ENCODE results near the gene PTPN2. TPM values are rescaled to one million over a fixed set of nuclear protein-coding genes. Genes with fewer than 3 reads are reported as not detected.

Gene PTPN2
- total and polyA plus RNA-seq, 2 of the 4 experiments (the other 2 are of a cell fraction), result 13.2 to 30.6 TPM

DNA sequence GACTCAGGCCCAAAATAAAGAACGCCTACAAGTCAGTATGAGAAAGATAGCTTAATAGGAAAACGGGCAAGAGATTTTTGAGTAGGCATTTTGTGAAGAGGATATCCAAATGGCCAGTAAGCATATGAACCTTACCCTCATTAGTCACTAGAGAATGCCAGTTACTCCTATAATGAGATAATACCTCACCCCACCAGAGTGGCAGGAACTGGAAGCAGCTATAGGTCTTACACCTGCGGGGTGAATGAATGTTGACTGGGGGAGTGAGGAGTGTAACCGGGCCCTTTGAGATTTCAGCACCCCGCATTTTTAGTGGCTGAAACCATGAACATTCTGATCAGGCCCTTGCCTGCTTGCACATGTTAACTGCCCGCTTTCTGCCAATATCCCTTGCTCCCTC lies 7.5 kb upstream of the PTPN2 start:
- peaks cover 5% of the 10 kb centered on the region; the same call in 1 of the 2 replicates for H3K27me3 ChIP-seq (ENCODE audit: control insufficient read depth, insufficient read depth, low read length)
- no peak overlapping the region for H3K4me2 ChIP-seq (ENCODE audit: low read depth, low read length)
- H4K91ac ChIP-seq (ENCODE audit: insufficient read depth, low read depth, low read length), result no peak overlapping the region
- no peak overlapping the region for H3K23ac ChIP-seq (ENCODE audit: low read depth, low read length)
- no peaks in the 10 kb centered on the region for H3K36me3 ChIP-seq (ENCODE audit: control insufficient read depth, insufficient read depth, low read length)
- no peak overlapping the region for H4K8ac ChIP-seq (ENCODE audit: low read depth in 2 of 2, low read length in 2 of 2)
- H4K20me1 ChIP-seq (ENCODE audit: insufficient read depth, low read length), result no peaks in the 10 kb centered on the region
- no peak overlapping the region for H2AK9ac ChIP-seq (replicated peaks; ENCODE audit: low read depth, low read length, poor library complexity)
- no peak overlapping the region for H3K4me3 ChIP-seq (ENCODE audit: insufficient read depth, low read depth, low read length)
- H4K5ac ChIP-seq (ENCODE audit: low read depth, low read length), result no peak overlapping the region
- H3K4me1 ChIP-seq (ENCODE audit: control insufficient read depth, insufficient read depth, low read length), result no peaks in the 10 kb centered on the region
- no peak overlapping the region for H3K27ac ChIP-seq (ENCODE audit: insufficient read depth, low read length)
- no peak overlapping the region for H2AFZ ChIP-seq (replicated peaks; ENCODE audit: low read length, poor library complexity)
- H3K14ac ChIP-seq (replicated peaks; ENCODE audit: low read depth, low read length), result no peak overlapping the region
- ATAC-seq (ENCODE audit: low read depth) (no peak), DNase-seq (no peak)
- no peak overlapping the region for H2AK5ac ChIP-seq (ENCODE audit: low read depth, low read length)
- no peak overlapping the region for H3K4ac ChIP-seq (ENCODE audit: low read depth, low read length)
- ChIA-PET CTCF (interaction anchor here (1.0 to 1.1 kb wide), 3 partner anchors 117 to 165 kb away, joined by 3 to 4 read pairs (median 3); no protein-coding TSS in a partner anchor), POLR2A (ENCODE audit: unreplicated experiment) (no interaction called here)
- H2BK5ac ChIP-seq (ENCODE audit: low read depth, low read length, poor library complexity, severe bottlenecking), result no peak overlapping the region
- H2BK20ac ChIP-seq (ENCODE audit: low read depth, low read length), result no peak overlapping the region
- H3K79me1 ChIP-seq (ENCODE audit: low read depth in 1 of 2, low read length in 2 of 2), result no peaks in the 10 kb centered on the region; a peak in 1 of 4 replicates
- no peak overlapping the region for H2BK15ac ChIP-seq (ENCODE audit: low read depth, low read length)
- H2BK120ac ChIP-seq (ENCODE audit: low read depth, low read length), result no peak overlapping the region
- no CpG with 5 or more reads among the region's 6 CpGs for WGBS, 2 experiments (ENCODE audit: extremely low coverage in 2 of 2, insufficient read length in 1 of 2)
- BruUV-seq (replicated peaks), result no TSS peak
- no peaks in the 10 kb centered on the region for H3K9me1 ChIP-seq (ENCODE audit: insufficient read depth, low read length)
- H3K56ac ChIP-seq (ENCODE audit: extremely low read depth, insufficient read depth, low read length), result no peak overlapping the region
- peaks cover 7% of the 10 kb centered on the region for H3K9me3 ChIP-seq (ENCODE audit: control insufficient read depth, insufficient read depth, low read length)
- no peak overlapping the region for H3K9ac ChIP-seq (ENCODE audit: low read depth, low read length)
- in situ Hi-C loops (cut with MboI; ENCODE audit: low sequenced_read_pairs), result loop anchor here (10.0 kb wide), 1 partner anchor 147 kb away; no protein-coding TSS in a partner anchor
- H3K18ac ChIP-seq (ENCODE audit: low read depth, low read length), result no peak overlapping the region
- TF ChIP-seq BHLHE40 (IDR thresholded peaks at IDR 0.05; ENCODE audit: low read depth, low read length), result no peak
- TF ChIP-seq POLR2A (IDR thresholded peaks at IDR 0.05; ENCODE audit: low read depth, low read length), result no peak
- TF ChIP-seq, protein P1, sequence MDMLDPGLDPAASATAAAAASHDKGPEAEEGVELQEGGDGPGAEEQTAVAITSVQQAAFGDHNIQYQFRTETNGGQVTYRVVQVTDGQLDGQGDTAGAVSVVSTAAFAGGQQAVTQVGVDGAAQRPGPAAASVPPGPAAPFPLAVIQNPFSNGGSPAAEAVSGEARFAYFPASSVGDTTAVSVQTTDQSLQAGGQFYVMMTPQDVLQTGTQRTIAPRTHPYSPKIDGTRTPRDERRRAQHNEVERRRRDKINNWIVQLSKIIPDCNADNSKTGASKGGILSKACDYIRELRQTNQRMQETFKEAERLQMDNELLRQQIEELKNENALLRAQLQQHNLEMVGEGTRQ (IDR thresholded peaks at IDR 0.05; ENCODE audit: low read depth, low read length), result no peak
- no peak for TF ChIP-seq CTCF (conservative IDR thresholded peaks at IDR 0.05; ENCODE audit: low read depth, low read length)
- TF ChIP-seq SMC3 (IDR thresholded peaks at IDR 0.05; ENCODE audit: low read depth, low read length), result no peak
- no peak for TF ChIP-seq MXI1 (IDR thresholded peaks at IDR 0.05; ENCODE audit: borderline replicate concordance, low read depth, low read length)
- no peak for TF ChIP-seq CEBPB (IDR thresholded peaks at IDR 0.05; ENCODE audit: low read depth, low read length)
- no peak for TF ChIP-seq CHD1 (IDR thresholded peaks at IDR 0.05; ENCODE audit: low read depth, low read length)
- no peak for TF ChIP-seq RCOR1 (IDR thresholded peaks at IDR 0.05; ENCODE audit: insufficient replicate concordance, low read length)
- dilution Hi-C loops (cut with HindIII; ENCODE audit: low sequenced_read_pairs, unreplicated experiment), result no loop called here
- intact Hi-C loops (cut with micrococcal nuclease), result loop anchor here (5.0 kb wide), 1 partner anchor 164 kb away; no protein-coding TSS in a partner anchor
